GM12875 (cell line): ENCODE data around the gene IRF2BPL.

Experiments
- H3K4me3 ChIP-seq: one replicate; pipeline ENCODE4 v1.5.1; 2011; ENCODE audit warnings: low read depth, low read length, control low read depth
- TF ChIP-seq, protein P1 (sequence below): IDR thresholded peaks from 2 replicates; pipeline ENCODE4 v1.5.1; 2011; ENCODE audit warnings: low read depth, mild to moderate bottlenecking, control low read depth, inconsistent platforms, low read length, moderate library complexity, borderline replicate concordance; ENCODE audit not compliant: insufficient read depth

Gene IRF2BPL

DNA sequence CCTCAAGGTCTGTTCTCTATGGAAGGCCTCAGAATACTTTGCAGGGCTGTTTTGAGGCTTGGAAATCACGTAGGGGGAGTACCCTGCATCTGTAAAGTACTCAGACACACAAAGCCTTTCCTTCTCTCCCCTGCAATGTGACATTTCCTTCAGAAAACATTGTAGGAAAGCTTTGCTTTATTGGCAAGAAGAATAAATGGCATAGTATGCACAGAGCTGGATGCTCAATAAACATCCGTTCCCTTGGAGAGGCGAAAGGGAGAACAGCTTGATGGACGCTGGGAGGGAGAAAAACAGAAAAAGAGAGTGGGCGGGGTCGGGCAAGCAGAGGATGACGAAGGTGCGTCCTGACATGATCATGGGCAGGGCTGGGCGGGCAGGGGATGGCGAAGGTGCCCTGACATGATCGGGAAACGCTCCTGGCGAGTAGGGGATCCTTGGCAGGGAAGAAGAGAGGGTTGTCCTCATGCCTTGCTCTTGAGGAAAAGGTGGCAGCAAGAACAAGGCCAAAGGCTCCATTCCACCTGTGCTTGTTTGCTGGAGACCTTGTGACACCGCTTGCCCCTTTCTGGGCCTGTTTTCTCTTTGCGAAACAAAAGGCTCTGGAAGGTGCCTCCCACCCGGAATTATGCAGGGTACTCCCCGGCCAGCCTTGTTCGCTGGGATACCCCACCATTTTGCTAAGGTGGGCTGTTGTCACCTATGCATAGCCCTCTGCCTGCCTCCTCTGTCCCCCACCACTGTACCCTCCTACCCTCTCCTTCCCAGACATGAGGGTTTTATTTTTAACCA lies 21.1 kb downstream of the IRF2BPL start:
- H3K4me3 ChIP-seq, result no peak overlapping the region
- TF ChIP-seq, protein P1, sequence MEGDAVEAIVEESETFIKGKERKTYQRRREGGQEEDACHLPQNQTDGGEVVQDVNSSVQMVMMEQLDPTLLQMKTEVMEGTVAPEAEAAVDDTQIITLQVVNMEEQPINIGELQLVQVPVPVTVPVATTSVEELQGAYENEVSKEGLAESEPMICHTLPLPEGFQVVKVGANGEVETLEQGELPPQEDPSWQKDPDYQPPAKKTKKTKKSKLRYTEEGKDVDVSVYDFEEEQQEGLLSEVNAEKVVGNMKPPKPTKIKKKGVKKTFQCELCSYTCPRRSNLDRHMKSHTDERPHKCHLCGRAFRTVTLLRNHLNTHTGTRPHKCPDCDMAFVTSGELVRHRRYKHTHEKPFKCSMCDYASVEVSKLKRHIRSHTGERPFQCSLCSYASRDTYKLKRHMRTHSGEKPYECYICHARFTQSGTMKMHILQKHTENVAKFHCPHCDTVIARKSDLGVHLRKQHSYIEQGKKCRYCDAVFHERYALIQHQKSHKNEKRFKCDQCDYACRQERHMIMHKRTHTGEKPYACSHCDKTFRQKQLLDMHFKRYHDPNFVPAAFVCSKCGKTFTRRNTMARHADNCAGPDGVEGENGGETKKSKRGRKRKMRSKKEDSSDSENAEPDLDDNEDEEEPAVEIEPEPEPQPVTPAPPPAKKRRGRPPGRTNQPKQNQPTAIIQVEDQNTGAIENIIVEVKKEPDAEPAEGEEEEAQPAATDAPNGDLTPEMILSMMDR, result no peak

DNA sequence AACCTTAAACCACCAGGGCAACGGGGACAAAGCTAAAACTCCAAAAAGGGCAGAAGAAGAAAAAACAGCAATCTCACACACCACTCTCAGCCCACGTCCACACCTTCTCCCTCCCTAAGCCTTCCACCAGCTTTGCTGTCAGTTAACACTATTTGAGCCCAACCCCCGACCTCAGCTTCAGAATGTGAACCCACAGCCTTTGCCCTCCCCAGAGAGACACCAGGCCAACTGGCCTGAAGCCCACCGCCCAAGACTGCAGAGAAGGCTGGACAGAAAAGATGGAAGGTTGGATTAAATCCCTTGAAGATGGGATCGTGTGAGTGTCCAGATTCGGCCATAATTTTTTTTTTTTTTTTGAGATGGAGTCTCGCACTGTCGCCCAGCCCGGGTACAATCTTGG lies 22.4 kb downstream of the IRF2BPL start:
- TF ChIP-seq, protein P1, result no peak
- no peak overlapping the region for H3K4me3 ChIP-seq

DNA sequence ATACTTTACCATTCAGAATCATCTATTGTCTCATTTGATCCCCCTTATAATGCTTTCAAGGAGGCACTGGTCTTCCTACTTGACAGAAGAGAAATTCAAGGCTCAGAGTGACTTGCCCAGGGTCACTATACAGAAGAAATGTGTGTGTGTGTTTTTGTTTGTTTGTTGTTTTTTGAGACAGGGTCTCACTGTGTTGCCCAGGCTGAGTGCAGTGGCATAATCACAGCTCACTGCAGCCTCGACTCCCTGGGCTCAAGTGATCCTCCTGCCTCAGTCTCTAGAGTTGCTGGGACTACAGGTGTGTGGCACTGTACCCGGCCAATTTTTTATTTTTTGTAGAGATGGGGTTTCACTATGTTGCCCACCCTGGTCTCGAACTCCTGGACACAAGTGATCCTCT lies 22.9 kb downstream of the IRF2BPL start:
- H3K4me3 ChIP-seq, result no peak overlapping the region
- TF ChIP-seq, protein P1, result no peak

DNA sequence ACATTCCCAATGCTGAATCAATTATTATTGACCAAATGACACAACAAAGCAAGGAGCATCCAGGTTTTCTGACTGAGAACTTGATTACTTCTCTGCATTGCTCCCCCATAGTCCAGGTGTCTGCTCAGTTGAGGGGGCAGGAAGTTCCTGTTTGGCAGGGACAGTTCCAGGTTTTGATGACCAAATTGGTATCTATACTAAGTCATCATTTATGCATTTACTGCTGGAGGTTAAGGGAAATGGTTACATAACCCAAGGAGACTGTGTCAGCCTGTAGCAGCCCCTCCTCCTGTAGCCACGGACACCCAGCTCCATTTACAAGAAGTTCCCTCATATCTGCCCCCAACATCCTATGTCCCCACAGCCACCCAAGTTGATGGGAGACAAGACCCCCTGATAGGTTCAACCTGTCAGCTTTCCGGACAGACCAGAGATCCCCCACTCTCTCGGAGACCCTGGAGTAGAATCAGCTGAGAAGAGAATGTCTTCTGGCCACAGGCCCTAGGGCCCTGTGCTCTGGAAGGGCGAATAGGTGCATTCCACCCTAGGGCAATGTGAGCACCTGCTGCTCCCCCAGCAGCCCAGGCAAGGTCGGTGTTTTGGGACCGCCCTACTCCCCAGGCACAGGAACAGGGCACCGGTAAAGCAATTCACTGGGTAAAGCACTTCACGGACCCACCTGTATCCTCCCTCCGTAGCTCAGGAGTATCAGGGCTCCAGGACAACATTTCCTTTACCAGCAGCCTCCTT lies 23.6 kb downstream of the IRF2BPL start:
- no peak overlapping the region for H3K4me3 ChIP-seq
- TF ChIP-seq, protein P1, result no peak

DNA sequence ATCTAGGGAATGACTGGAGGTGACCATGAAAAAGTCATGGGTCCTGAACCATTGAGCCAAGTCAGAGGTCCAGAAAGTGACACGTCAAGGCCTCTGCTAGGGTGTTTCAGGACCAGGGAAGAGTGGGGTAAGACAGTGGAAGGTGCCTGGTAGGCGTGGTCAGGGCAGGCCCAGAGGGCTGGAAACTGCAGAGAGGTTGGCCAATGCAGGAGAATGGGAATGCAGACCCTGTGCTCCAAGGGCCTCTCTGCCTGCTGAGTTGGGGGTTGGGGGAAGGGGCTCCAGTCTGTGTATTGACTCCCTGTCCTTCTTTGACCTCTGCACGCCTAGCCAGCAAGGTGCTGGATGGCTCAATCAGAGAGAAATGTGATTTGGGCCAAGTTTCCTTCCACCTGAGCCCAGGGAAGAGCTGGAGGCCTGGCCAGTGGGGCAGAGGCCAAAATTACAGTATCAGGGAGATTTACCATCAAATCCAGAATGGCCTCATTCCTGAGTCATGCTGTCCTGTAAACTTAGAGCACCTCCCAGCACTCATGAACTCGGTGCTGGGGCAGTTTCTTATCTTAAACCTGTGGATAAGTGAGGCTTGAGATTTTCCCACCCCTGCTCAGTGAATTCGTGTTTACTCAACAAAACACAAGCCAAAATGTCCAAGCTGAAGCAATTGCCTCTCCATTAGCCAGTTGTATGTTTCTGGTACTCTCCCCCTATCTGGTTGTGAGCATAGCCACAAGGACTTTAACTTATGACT lies 24.4 kb downstream of the IRF2BPL start:
- no peak overlapping the region for H3K4me3 ChIP-seq
- TF ChIP-seq, protein P1, result no peak

DNA sequence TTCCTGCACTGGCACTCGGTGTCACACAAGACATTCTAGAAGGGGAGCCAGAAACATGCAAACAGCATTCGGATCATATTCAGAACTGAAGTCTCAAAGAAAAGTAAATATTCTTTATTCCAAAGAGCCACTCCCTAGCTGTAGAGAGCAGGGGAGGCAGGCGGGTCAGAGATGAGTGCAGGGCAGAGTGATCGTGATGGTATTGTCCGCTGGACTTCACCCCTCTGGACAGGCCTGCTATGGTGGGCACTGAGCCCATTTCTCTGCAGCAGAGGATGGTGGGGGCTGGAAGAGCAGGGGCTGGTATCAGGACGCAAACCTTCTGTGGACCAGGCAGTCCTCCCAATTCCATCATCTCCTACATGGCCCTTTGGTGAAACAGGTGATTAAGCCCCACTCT lies 25.6 kb downstream of the IRF2BPL start:
- TF ChIP-seq, protein P1, result no peak
- no peak overlapping the region for H3K4me3 ChIP-seq
